Effector memory CD8-positive, alpha-beta T cell (primary cell): ENCODE results near the gene ISCU.
"Not testable (repeated sequence)": the region's sequence is repeated elsewhere in the genome, so short reads cannot be mapped to it uniquely, and the experiment has no call there.

Source experiments
- ATAC-seq: fragments of 150-1000 bp; cut with Tn5 transposase; replicated peaks from 2 replicates; pipeline ENCODE4 v1.10.0; 2021; ENCODE audit warnings: mild to moderate bottlenecking, moderate library complexity
- DNase-seq, 3 experiments: peaks; one replicate each; pipeline ENCODE4 v3.0.0; 2021
- H3K27ac Mint-ChIP-seq, 2 donors: one replicate each; pipeline ENCODE4 v1.8.0; 2022; ENCODE audit warnings: mild to moderate bottlenecking in 2 of 2, mixed read lengths in 2 of 2, moderate library complexity in 2 of 2
- H3K27me3 Mint-ChIP-seq, 2 donors: one replicate each; pipeline ENCODE4 v1.8.0; 2022; ENCODE audit warnings: mixed read lengths in 2 of 2
- H3K36me3 Mint-ChIP-seq: one replicate; pipeline ENCODE4 v1.8.0; 2022; ENCODE audit warnings: mild to moderate bottlenecking, moderate library complexity, mixed read lengths; ENCODE audit not compliant: insufficient read depth
- H3K4me1 Mint-ChIP-seq, 2 donors: one replicate each; pipeline ENCODE4 v1.8.0; 2022; ENCODE audit warnings: low read depth in 2 of 2, mixed read lengths in 2 of 2
- H3K4me3 Mint-ChIP-seq, 2 donors: one replicate each; pipeline ENCODE4 v1.8.0; 2022; ENCODE audit warnings: mild to moderate bottlenecking in 2 of 2, mixed read lengths in 2 of 2, moderate library complexity in 2 of 2
- H3K9me3 Mint-ChIP-seq, 2 donors: one replicate each; pipeline ENCODE4 v1.8.0; 2022; ENCODE audit warnings: mixed read lengths in 2 of 2

ISCU gene

DNA sequence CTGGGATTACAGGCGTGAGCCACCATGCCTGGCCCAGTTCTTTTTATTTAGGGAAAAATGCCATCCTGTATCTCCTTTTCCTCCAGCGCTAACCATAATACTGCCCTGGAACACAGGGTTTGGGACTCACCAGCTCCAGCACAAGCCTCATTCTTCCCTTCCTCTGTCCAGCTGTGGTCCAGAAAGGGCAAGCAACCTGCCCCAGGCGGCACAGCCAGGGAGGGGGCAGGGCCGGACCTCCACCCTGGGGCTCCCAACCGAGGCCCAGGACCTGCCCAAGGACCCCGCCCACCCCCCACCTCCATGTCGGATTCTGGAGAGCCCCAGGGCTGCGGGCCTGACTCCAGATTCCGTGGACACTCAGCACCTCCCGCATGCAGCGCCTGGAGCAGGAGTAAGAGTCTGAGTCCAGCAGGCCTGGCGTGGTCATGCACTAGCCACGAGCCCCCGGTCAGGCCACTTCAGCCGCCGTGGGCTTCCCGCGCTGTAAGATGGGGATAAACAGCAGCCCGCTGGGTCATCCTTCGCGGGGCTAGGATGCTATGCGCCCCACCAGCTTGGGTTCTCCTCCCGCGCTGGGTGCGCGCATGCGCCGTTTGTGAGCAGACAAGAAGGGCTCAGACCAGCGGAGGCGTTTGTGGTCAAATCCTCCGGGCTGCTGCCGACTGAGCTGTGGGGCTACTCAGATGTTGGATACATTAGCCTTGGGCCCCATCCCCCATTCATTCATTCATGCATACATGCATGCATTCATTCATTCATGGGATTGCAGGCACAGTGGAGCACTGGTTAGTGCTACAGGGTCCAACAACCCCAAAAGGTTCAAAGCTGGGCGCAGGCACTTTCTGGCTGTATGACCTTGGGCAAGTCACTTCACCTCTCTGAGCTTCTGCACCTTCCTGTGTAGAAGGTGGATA is 19.2 kb downstream of the ISCU start:
- H3K9me3 Mint-ChIP-seq = peaks cover 8 to 13% of the 10 kb centered on the region in 2 donors
- H3K4me3 Mint-ChIP-seq = no peak overlapping the region
- no peak for DNase-seq
- H3K27me3 Mint-ChIP-seq = peaks cover 6 to 18% of the 10 kb centered on the region in 2 donors
- no peak overlapping the region for H3K27ac Mint-ChIP-seq
- H3K4me1 Mint-ChIP-seq = peaks cover 7 to 10% of the 10 kb centered on the region in 2 donors
- ATAC-seq = no peak
- peaks cover 10% of the 10 kb centered on the region for H3K36me3 Mint-ChIP-seq

DNA sequence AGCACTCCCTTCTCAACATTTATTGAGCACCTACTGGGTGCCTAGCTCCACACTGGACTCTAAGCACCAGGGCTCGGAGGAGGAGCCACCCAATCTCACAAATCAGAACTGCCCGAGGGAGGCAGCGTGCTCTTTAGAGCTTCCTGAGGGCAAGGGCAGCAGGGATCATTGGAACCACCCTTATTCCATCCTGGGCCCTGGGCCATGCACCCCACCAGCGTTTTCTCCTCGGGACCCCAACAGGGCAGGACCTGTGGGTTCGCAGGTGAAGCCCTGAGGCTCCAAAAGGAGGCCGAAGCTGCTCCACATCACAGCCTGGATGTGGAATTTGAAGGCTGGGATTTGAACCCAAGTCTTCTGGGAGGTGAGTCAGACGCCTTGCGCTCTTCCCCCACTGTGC is 20.1 kb downstream of the ISCU start:
- no peak for DNase-seq
- Mint-ChIP-seq H3K9me3 (peaks cover 8 to 13% of the 10 kb centered on the region in 2 donors), H3K27ac (no peak overlapping the region), H3K4me1 (peaks cover 7 to 10% of the 10 kb centered on the region in 2 donors), H3K27me3 (peaks cover 6 to 13% of the 10 kb centered on the region in 2 donors), H3K36me3 (peaks cover 10% of the 10 kb centered on the region), H3K4me3 (no peak overlapping the region)
- no peak for ATAC-seq

DNA sequence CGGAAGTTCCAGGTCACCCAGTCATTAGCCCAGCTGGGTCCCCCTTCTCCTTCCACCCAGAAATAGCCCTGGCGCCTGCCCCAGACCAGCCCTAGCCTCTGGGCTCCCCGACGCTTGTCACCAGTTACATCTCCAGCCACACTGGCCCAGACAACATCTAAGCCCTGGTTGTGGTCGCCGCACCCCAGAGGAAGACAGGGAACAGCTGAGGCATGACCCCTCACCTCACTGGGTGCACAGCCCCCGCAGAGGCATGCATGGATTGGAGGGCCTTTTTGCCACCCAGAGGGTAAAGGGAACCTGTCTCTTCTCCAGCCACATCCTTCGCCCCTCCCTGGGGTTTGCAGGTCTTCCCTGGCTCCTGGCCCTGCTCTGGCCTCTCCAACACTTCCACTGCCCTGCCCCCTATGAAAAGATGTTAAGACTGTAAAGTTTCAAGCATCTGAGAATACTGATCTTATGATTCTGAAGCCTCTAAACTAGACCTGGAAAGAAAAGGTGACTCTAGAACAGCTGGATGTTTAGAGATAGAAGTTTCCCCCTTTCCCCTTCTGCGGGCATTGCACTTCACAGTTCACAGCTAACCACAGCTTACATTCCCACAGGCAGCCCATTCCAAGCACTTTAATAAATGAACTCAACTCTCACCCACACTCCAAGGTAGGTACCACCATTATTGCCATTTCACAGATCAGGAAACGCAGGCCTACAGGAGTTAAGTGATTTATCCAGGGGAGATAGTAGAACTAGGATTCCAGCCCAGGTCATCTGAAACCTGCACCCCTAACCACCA is 20.8 kb downstream of the ISCU start:
- no peak overlapping the region for H3K4me3 Mint-ChIP-seq
- peaks cover 7 to 10% of the 10 kb centered on the region in 2 donors for H3K4me1 Mint-ChIP-seq
- peaks cover 10% of the 10 kb centered on the region for H3K36me3 Mint-ChIP-seq
- no peak overlapping the region for H3K27ac Mint-ChIP-seq
- ATAC-seq = no peak
- no peak for DNase-seq
- peaks cover 8 to 12% of the 10 kb centered on the region in 2 donors for H3K9me3 Mint-ChIP-seq
- peaks cover 6 to 10% of the 10 kb centered on the region in 2 donors for H3K27me3 Mint-ChIP-seq

- H3K36me3 Mint-ChIP-seq = peaks cover 4% of the 10 kb centered on the region
- no peak overlapping the region for H3K27ac Mint-ChIP-seq
- peaks cover 1 to 4% of the 10 kb centered on the region in 2 donors for H3K9me3 Mint-ChIP-seq
- ATAC-seq (no peak), DNase-seq (no peak)
- peaks cover 2 to 7% of the 10 kb centered on the region in 2 donors for H3K4me1 Mint-ChIP-seq
- no peak overlapping the region for H3K4me3 Mint-ChIP-seq
- peaks cover 6 to 18% of the 10 kb centered on the region in 2 donors for H3K27me3 Mint-ChIP-seq
These were observed 21.6 kb downstream of the ISCU start for GRCh38 chr12:108583991-108584390.

- Mint-ChIP-seq H3K36me3 (no peaks in the 10 kb centered on the region), H3K9me3 (no peaks in the 10 kb centered on the region), H3K4me3 (no peak overlapping the region), H3K27me3 (peaks cover 6 to 18% of the 10 kb centered on the region in 2 donors), H3K4me1 (peaks cover 0 to 3% of the 10 kb centered on the region in 2 donors), H3K27ac (no peak overlapping the region)
- no peak for ATAC-seq
- DNase-seq = no peak
These were observed 22.2 kb downstream of the ISCU start for GRCh38 chr12:108584456-108585065.

DNA sequence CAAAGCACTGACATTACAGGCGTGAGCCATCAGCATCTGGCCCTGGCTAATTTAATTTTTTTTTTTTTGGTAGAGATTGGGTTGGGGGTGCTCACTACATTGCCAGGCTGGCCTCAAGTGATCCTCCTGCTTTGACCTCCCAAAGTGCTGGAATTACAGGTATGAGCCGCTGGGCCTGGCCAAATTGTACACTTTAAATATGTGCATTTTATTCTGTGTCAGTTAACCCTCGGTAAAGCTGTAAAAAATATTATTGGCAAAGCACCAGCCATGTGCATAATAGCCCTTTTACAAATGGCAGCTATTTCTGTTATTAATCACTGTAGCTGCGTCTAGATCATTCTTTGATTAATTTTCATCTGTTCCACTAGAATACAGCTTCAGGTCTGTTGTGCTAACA is 23.5 kb downstream of the ISCU start:
- Mint-ChIP-seq H3K4me3 (no peak overlapping the region), H3K27me3 (peaks cover 6 to 18% of the 10 kb centered on the region in 2 donors), H3K4me1 (no peaks in the 10 kb centered on the region), H3K27ac (no peak overlapping the region), H3K9me3 (no peaks in the 10 kb centered on the region), H3K36me3 (no peaks in the 10 kb centered on the region)
- DNase-seq (no peak), ATAC-seq (no peak)

DNA sequence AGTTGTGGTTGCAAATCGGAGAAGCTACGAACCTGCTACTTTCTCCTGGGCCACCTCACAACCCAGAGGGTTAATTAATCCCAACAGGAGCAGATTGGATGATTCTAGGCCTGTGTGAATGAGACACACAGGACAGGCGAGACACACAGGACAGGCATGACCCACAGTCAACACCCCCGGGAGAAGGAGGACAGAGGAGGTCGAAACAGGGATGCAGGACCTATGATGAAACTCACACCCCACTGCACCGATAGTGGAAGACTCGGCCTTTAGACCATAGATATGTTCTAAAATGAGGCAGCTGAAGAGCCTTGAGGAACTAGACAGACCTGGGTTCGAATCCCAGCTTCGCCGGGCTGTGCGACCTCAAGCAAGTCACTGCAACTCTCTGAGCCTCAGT is 23.9 kb downstream of the ISCU start:
- peaks cover 6 to 18% of the 10 kb centered on the region in 2 donors for H3K27me3 Mint-ChIP-seq
- DNase-seq (no peak), ATAC-seq (no peak)
- H3K27ac Mint-ChIP-seq = no peak overlapping the region
- H3K9me3 Mint-ChIP-seq = no peaks in the 10 kb centered on the region
- no peaks in the 10 kb centered on the region for H3K4me1 Mint-ChIP-seq
- H3K36me3 Mint-ChIP-seq = no peaks in the 10 kb centered on the region
- no peak overlapping the region for H3K4me3 Mint-ChIP-seq

DNA sequence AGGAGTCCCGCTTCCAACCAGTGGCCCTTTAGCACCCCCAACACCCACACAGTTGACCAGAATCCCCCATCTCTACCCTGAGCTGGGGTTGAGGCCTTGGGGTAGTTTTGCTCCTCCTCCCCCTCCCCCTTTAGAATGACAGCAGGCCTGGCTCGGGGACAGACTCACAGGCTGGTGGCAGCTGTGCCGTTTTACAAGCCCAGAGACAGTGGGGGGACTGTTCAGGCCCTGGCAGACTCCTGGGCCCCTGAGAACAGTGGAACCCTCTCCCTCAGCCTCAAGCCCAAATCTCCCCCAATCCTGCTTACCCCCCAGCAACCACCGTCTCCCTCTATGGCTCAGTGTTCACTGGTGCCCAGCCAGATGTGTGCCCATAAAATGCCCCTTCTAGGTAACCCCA is 25.4 kb downstream of the ISCU start:
- ATAC-seq (no peak), DNase-seq (no peak)
- no peaks in the 10 kb centered on the region for H3K36me3 Mint-ChIP-seq
- no peak overlapping the region for H3K27ac Mint-ChIP-seq
- no peaks in the 10 kb centered on the region for H3K9me3 Mint-ChIP-seq
- H3K27me3 Mint-ChIP-seq = peaks cover 6 to 18% of the 10 kb centered on the region in 2 donors
- no peak overlapping the region for H3K4me3 Mint-ChIP-seq
- no peaks in the 10 kb centered on the region for H3K4me1 Mint-ChIP-seq

DNA sequence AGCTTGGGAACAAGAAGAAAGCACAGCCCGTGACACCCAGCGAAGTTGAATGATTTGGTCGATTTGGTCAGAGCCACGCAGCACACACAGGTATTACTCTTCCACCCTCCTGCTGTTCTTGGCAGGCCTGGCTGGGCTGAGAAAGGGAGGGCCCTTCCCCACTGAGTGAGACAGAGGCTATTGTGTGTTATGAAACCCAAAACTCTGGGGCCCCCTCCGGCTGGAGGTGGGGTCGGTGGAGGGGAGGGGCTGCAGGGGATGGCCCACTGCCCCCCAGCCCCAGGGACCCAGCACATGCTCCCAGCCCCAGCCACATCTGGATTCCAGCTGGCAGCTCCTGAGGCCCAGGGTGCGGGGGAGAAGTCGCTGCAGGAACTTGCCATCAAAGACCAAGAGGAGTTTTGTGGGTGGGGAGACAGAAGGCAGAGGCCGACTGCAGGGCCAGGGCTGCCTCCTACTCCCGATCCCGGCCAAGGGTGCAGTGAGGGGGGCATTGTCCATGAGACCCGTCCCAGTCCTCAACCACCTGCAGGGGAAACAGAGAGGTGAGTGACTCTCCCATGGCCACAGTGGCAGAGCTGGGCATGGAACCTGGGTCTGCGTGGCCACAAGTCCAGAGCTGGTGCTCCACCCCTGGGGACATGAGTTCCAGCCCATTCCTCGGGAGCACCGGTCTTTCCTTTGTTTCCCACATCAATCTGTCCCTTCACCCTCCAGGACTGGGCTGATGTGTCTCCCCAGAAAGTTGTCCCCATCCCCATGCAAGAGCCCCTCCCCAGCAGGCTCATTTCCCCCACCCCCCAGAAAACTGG is 26.8 kb downstream of the ISCU start:
- Mint-ChIP-seq H3K4me3 (no peak overlapping the region), H3K4me1 (no peaks in the 10 kb centered on the region), H3K27ac (no peak overlapping the region), H3K9me3 (no peaks in the 10 kb centered on the region), H3K36me3 (no peaks in the 10 kb centered on the region), H3K27me3 (peaks cover 6 to 18% of the 10 kb centered on the region in 2 donors)
- ATAC-seq (no peak), DNase-seq (no peak)

DNA sequence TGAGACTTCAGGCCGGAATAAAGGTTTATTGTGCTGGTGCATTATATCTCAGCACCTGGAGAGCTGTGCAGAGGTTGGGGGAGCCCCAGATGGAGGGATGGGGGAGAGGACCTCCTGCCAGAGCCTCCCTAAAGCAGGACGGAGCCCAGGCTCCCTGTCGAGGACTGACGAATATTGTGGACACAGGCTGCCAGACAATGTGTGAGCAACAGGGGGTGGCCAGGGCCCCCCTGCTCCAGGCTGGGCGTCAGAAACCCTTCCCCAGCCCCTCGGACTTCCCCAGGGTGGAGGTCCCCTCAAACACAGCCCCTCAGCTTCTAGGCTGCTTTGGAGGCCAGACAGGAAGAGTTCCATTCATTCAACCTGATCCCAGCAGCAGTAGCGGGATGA is 27.4 kb downstream of the ISCU start:
- H3K4me1 Mint-ChIP-seq = no peaks in the 10 kb centered on the region
- no peak for ATAC-seq

GRCh38 chr12:108590463-108590862 is 28.1 kb downstream of the ISCU start:
- ATAC-seq, H3K4me1 Mint-ChIP-seq, H3K9me3 Mint-ChIP-seq, DNase-seq, H3K4me3 Mint-ChIP-seq, H3K36me3 Mint-ChIP-seq, H3K27ac Mint-ChIP-seq: not testable (repeated sequence)
- H3K27me3 Mint-ChIP-seq = peaks cover 0 to 18% of the 10 kb centered on the region in 2 donors

More for the DNA sequence above, 27.4 kb downstream of the ISCU start:
- H3K27ac Mint-ChIP-seq = no peak overlapping the region
- no peak overlapping the region for H3K4me3 Mint-ChIP-seq
- no peaks in the 10 kb centered on the region for H3K36me3 Mint-ChIP-seq
- no peaks in the 10 kb centered on the region for H3K9me3 Mint-ChIP-seq
- DNase-seq = no peak
- peaks cover 3 to 18% of the 10 kb centered on the region in 2 donors for H3K27me3 Mint-ChIP-seq

- H3K27ac Mint-ChIP-seq = no peak overlapping the region
- ATAC-seq (no peak), DNase-seq (no peak)
- no peaks in the 10 kb centered on the region for H3K4me1 Mint-ChIP-seq
- H3K27me3 Mint-ChIP-seq = peaks cover 0 to 11% of the 10 kb centered on the region in 2 donors
- H3K9me3 Mint-ChIP-seq = no peaks in the 10 kb centered on the region
- no peaks in the 10 kb centered on the region for H3K36me3 Mint-ChIP-seq
- no peak overlapping the region for H3K4me3 Mint-ChIP-seq
These were observed 29.0 kb downstream of the ISCU start for GRCh38 chr12:108591267-108591980.
